ENCODE results near the gene GTSF1L.

DNA sequence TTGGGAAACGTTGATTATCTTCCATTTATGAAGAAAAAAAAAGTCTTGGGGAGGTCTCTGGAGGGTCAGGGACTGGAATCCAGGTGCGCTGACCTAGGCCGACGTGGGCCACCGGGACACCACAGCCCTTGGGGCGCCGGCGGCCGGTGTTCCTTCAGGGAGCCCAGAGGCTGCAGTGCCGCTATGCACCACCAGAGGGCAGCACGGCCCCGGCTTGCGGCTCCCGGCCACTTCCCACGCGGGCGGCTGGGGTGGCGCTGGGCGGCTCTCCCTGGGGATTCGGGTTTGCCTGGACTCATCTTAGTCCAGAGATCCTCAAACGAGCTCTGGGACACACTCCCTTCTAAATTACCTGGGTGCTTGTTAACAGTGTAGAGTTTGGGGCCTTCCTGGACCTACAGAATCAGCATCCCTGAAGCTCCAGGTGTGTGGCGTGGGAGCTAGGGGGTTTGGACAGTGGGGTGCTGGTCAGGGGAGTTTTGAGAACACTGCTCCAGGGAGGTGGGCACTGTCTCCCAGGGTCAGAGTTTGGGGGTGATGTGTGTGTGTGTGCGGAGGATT, 23.0 kb upstream of the GTSF1L start:
- TF ChIP-seq, protein P1, sequence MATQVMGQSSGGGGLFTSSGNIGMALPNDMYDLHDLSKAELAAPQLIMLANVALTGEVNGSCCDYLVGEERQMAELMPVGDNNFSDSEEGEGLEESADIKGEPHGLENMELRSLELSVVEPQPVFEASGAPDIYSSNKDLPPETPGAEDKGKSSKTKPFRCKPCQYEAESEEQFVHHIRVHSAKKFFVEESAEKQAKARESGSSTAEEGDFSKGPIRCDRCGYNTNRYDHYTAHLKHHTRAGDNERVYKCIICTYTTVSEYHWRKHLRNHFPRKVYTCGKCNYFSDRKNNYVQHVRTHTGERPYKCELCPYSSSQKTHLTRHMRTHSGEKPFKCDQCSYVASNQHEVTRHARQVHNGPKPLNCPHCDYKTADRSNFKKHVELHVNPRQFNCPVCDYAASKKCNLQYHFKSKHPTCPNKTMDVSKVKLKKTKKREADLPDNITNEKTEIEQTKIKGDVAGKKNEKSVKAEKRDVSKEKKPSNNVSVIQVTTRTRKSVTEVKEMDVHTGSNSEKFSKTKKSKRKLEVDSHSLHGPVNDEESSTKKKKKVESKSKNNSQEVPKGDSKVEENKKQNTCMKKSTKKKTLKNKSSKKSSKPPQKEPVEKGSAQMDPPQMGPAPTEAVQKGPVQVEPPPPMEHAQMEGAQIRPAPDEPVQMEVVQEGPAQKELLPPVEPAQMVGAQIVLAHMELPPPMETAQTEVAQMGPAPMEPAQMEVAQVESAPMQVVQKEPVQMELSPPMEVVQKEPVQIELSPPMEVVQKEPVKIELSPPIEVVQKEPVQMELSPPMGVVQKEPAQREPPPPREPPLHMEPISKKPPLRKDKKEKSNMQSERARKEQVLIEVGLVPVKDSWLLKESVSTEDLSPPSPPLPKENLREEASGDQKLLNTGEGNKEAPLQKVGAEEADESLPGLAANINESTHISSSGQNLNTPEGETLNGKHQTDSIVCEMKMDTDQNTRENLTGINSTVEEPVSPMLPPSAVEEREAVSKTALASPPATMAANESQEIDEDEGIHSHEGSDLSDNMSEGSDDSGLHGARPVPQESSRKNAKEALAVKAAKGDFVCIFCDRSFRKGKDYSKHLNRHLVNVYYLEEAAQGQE (IDR thresholded peaks at IDR 0.05; ENCODE audit: insufficient replicate concordance, low read depth): no peak
- no peak for TF ChIP-seq POLR2AphosphoS5 (IDR thresholded peaks at IDR 0.05; ENCODE audit: low read depth)
- TF ChIP-seq, protein P2, sequence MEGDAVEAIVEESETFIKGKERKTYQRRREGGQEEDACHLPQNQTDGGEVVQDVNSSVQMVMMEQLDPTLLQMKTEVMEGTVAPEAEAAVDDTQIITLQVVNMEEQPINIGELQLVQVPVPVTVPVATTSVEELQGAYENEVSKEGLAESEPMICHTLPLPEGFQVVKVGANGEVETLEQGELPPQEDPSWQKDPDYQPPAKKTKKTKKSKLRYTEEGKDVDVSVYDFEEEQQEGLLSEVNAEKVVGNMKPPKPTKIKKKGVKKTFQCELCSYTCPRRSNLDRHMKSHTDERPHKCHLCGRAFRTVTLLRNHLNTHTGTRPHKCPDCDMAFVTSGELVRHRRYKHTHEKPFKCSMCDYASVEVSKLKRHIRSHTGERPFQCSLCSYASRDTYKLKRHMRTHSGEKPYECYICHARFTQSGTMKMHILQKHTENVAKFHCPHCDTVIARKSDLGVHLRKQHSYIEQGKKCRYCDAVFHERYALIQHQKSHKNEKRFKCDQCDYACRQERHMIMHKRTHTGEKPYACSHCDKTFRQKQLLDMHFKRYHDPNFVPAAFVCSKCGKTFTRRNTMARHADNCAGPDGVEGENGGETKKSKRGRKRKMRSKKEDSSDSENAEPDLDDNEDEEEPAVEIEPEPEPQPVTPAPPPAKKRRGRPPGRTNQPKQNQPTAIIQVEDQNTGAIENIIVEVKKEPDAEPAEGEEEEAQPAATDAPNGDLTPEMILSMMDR (IDR thresholded peaks at IDR 0.05; ENCODE audit: insufficient read depth, low read length): peak; percentile 92
- no peak for TF ChIP-seq GABPA (IDR thresholded peaks at IDR 0.05; ENCODE audit: low read depth)
- no peak for TF ChIP-seq SPI1 (IDR thresholded peaks at IDR 0.05; ENCODE audit: borderline replicate concordance, low read depth)

Data from HL-60 (cell line).